Renal cortical epithelial cell (primary cell): ENCODE measurements around the gene SLC10A3. TPM values are rescaled to one million over a fixed set of nuclear protein-coding genes. Genes with fewer than 3 reads are reported as not detected.

ENCODE experiments used
- DNase-seq: peaks from one replicate; pipeline ENCODE4 v3.0.0-alpha.2; 2011; ENCODE audit warnings: low read depth
- total RNA-seq: library from RNA; depleted of rRNA; stranded (reverse); fragments of >200 nt; gene quantifications from 2 replicates; pipeline ENCODE4 v1.2.3, GENCODE V29; 2014

Gene SLC10A3
- total RNA-seq, 1 donor from 2014 or later = 47.0 TPM

- no peak for DNase-seq
Observed at GRCh38 chrX:154440623-154441357, 49.6 kb downstream of the SLC10A3 start.

GRCh38 chrX:154439841-154440240 is 50.6 kb downstream of the SLC10A3 start:
- no peak for DNase-seq

GRCh38 chrX:154437971-154438893 is 52.2 kb downstream of the SLC10A3 start:
- no peak for DNase-seq

Other genes starting within 250 kb of the SLC10A3 start
- not detected in 2 replicates for gene OPN1MW3, start 233.0 kb downstream of the SLC10A3 start, total RNA-seq
- gene TEX28, start 195.5 kb downstream of the SLC10A3 start, total RNA-seq = not detected in 2 replicates
- not detected in 2 replicates for gene TKTL1, start 194.8 kb downstream of the SLC10A3 start, total RNA-seq
- 1,833 and 2,112 TPM in 2 replicates for gene FLNA, start 116.0 kb downstream of the SLC10A3 start, total RNA-seq
- gene EMD, start 111.3 kb downstream of the SLC10A3 start, total RNA-seq = 14.9 and 16.8 TPM in 2 replicates
- gene RPL10, start 92.3 kb downstream of the SLC10A3 start, total RNA-seq = 3,735 and 5,196 TPM in 2 replicates
- 34.7 and 42.5 TPM in 2 replicates for gene DNASE1L1, start 81.4 kb downstream of the SLC10A3 start, total RNA-seq
- gene TAFAZZIN, start 79.1 kb downstream of the SLC10A3 start, total RNA-seq = 16.8 and 21.2 TPM in 2 replicates
- gene ATP6AP1, start 62.0 kb downstream of the SLC10A3 start, total RNA-seq = 69.8 and 70.8 TPM in 2 replicates
- 37.3 and 104 TPM in 2 replicates for gene GDI1, start 53.5 kb downstream of the SLC10A3 start, total RNA-seq
- gene FAM50A, start 46.5 kb downstream of the SLC10A3 start, total RNA-seq = 65.8 and 71.8 TPM in 2 replicates
- gene PLXNA3, start 32.3 kb downstream of the SLC10A3 start, total RNA-seq = 13.0 and 33.7 TPM in 2 replicates
- gene LAGE3, start 11.3 kb downstream of the SLC10A3 start, total RNA-seq = 14.0 and 24.5 TPM in 2 replicates
- gene UBL4A, start 4.0 kb downstream of the SLC10A3 start, total RNA-seq = 48.8 and 65.8 TPM in 2 replicates
- gene FAM3A, start 25.6 kb upstream of the SLC10A3 start, total RNA-seq = 16.5 and 42.0 TPM in 2 replicates
- gene G6PD, start 56.2 kb upstream of the SLC10A3 start, total RNA-seq = 30.6 and 152 TPM in 2 replicates
- gene IKBKG, start 57.0 kb upstream of the SLC10A3 start, total RNA-seq = 14.9 and 17.9 TPM in 2 replicates
- not detected in 2 replicates for gene CTAG1A, start 94.5 kb upstream of the SLC10A3 start, total RNA-seq
- not detected in 2 replicates for gene CTAG1B, start 128.7 kb upstream of the SLC10A3 start, total RNA-seq
- gene CTAG2, start 162.9 kb upstream of the SLC10A3 start, total RNA-seq = not detected in 2 replicates